ENCODE data around the gene PLSCR3.

GRCh38 chr17:7389924-7390910 is 4.1 kb downstream of the PLSCR3 start:
- no peak for TF ChIP-seq CTCF (IDR thresholded peaks at IDR 0.05)
- no peak for TF ChIP-seq EP300 (IDR thresholded peaks at IDR 0.05; ENCODE audit: low read depth)
